GM10248 (cell line): ENCODE data around the gene NEK6.

Experiments
- CTCF ChIA-PET: fragments of 300-600 bp; sonication (Branson Sonifier 250); formaldehyde crosslinking; extraction: SDS; loops from one replicate; lab custom pipeline; 2021; ENCODE audit warnings: antibody characterized with exemption; lab: Yijun Ruan, JAX
- POLR2A ChIA-PET: fragments of 350-650 bp; sonication (Branson Sonifier 250); formaldehyde crosslinking; extraction: SDS; loops from one replicate; lab custom pipeline; 2020; ENCODE audit warnings: antibody characterized with exemption; lab: Yijun Ruan, JAX
- DNase-seq: peaks from one replicate; pipeline ENCODE4 v3.0.0; 2012; ENCODE audit errors: extremely low spot score
- TF ChIP-seq, protein P1 (sequence below): IDR thresholded peaks from 2 replicates; pipeline ENCODE4 v1.5.1; 2012; ENCODE audit warnings: mild to moderate bottlenecking, low read depth; ENCODE audit errors: extremely low read depth, missing control alignments, control extremely low read depth

The NEK6 gene

DNA sequence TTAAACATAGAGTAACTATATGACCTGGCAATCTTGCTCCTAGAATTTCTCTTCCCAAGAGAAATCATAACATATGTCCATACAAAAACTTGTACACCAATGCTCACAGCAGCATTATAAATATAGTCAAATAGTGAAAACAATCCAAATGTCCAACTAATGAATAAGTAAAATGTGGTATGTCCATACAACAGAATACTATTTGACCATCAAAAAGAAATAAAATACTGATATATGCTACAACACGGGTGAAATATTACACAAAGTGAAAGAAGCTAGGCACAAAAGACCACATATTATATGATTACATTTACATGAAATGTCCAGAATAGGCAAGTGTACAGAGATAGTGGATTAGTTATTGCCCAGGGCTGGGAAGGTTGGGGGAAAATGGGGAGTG is 116.1 kb downstream of the NEK6 start:
- POLR2A ChIA-PET: no interaction called here
- TF ChIP-seq, protein P1, sequence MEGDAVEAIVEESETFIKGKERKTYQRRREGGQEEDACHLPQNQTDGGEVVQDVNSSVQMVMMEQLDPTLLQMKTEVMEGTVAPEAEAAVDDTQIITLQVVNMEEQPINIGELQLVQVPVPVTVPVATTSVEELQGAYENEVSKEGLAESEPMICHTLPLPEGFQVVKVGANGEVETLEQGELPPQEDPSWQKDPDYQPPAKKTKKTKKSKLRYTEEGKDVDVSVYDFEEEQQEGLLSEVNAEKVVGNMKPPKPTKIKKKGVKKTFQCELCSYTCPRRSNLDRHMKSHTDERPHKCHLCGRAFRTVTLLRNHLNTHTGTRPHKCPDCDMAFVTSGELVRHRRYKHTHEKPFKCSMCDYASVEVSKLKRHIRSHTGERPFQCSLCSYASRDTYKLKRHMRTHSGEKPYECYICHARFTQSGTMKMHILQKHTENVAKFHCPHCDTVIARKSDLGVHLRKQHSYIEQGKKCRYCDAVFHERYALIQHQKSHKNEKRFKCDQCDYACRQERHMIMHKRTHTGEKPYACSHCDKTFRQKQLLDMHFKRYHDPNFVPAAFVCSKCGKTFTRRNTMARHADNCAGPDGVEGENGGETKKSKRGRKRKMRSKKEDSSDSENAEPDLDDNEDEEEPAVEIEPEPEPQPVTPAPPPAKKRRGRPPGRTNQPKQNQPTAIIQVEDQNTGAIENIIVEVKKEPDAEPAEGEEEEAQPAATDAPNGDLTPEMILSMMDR: no peak
- CTCF ChIA-PET: interaction anchor here (1.1 to 1.5 kb wide), 3 partner anchors 13 to 19 kb away, joined by 3 to 6 read pairs (median 4); no protein-coding TSS in a partner anchor

GRCh38 chr9:124375726-124376125 is 118.0 kb downstream of the NEK6 start:
- TF ChIP-seq, protein P1: no peak
- CTCF ChIA-PET: interaction anchor here (1.4 to 1.6 kb wide), 2 partner anchors 10 to 249 kb away, joined by 3 to 4 read pairs; no protein-coding TSS in a partner anchor
- POLR2A ChIA-PET: no interaction called here
- no peak for DNase-seq

More for the DNA sequence above, 116.1 kb downstream of the NEK6 start:
- DNase-seq: no peak

DNA sequence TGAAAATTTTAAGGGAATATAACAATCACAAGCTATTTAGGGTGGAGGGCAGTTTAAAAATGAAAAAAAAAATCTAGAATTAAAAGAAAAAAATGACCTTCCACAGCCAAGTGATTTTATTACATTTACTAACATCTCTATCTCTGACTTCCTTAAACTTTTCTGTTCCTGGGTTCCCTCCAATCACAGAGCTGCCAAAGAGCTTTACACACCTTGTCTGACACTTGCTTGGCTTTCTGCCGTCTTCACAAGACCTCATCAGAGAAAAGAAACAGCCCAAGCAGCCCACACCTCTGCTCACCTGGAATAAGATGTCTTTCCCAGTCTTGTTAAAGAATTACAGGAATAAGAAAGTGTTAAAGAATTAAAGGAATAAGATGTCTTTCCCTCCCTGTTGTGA is 118.6 kb downstream of the NEK6 start:
- CTCF ChIA-PET: interaction anchor here (0.6 to 1.6 kb wide), 3 partner anchors 11 to 249 kb away, joined by 3 to 4 read pairs (median 3); no protein-coding TSS in a partner anchor
- POLR2A ChIA-PET: no interaction called here

GRCh38 chr9:124377551-124378406 is 120.0 kb downstream of the NEK6 start:
- TF ChIP-seq, protein P1: no peak
- CTCF ChIA-PET: interaction anchor here (0.8 to 3.0 kb wide), 4 partner anchors 11 to 251 kb away, joined by 3 to 14 read pairs (median 7); no protein-coding TSS in a partner anchor
- POLR2A ChIA-PET: no interaction called here

More for the DNA sequence above, 118.6 kb downstream of the NEK6 start:
- TF ChIP-seq, protein P1: no peak
- no peak for DNase-seq

GRCh38 chr9:124381170-124381945 is 123.6 kb downstream of the NEK6 start:
- TF ChIP-seq, protein P1: no peak
- ChIA-PET CTCF (no interaction called here), POLR2A (no interaction called here)
- no peak for DNase-seq

More at GRCh38 chr9:124377551-124378406, 120.0 kb downstream of the NEK6 start:
- DNase-seq: no peak

DNA sequence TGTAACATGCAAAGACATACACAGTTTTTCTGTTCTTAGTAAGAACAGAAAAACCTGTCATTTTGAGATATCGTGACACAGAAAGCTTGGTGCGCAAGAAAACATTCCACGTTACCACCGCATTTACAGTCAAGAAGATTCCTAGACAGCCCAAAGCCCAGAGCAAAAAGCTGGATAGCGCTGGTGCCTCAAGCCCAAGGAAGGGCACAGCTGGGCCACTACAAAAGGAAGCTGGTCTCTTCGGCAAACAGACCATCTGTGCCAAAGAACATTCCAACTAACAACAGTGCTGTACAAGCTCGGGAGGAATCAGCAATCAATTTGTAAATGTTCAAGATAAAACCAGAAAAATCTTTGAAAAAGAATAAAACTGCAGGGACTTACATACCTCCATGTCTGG is 126.5 kb downstream of the NEK6 start:
- no peak for DNase-seq
- TF ChIP-seq, protein P1: no peak
- POLR2A ChIA-PET: no interaction called here
- CTCF ChIA-PET: interaction anchor here (0.7 to 6.9 kb wide), 3 partner anchors 9 to 258 kb away, joined by 3 to 36 read pairs (median 5); no protein-coding TSS in a partner anchor
